Activated CD4-positive, alpha-beta T cell treated with anti-CD3 and anti-CD28 coated beads, Interleukin-10, Interleukin-2, amounts not matched to agents 100 ng/mL and 50 ng/mL, durations not matched to agents 16 hours and 8 hours (primary cell): ENCODE results near the gene ATP11C.
A peak's percentile ranks its signal among the peaks of the same experiment; 100 is the strongest.

Experiments used
- DNase-seq: peaks from one replicate; pipeline ENCODE4 v3.0.0-alpha.2; 2020

ATP11C gene

GRCh38 chrX:139801397-139801813 lies 131.4 kb downstream of the ATP11C start:
- peak; percentile 8 for DNase-seq

DNA sequence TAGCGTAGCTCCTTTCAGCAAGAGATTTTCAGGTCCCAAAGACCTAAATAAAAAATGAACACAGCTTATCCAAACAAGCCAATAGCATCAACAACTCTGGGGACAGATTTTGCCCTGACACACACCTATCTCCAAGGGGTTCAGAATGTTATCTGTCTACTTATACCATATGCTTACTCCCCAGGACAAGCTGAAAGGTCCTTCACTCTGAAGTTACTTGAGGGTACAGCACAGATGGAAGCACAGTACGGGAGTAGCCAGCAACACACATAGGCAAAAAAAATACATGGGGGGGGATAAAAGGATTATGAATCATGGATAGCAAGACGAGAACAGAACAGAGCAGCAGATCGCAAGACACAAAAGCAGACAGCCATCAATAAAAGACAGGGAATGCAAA lies 134.2 kb downstream of the ATP11C start:
- no peak for DNase-seq

DNA sequence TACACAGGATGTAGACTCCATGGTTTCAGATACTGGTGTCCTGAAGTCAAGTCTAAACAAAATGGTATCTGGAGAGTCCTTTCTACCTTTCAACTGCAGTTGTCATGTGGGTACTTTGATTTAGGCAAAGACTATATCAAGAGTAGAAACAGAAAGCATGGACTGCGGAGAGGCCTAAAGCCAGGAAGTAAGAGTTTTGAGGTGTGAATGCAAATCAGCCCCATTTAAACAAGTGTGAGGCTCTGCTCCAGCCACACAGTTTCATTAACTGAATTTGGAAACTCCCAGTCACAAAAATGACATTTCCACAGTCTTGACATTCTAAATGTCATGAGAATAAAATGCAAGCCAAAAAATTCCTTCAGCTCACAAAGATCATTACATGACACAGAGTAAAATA lies 137.7 kb downstream of the ATP11C start:
- DNase-seq, result peak; percentile 42

DNA sequence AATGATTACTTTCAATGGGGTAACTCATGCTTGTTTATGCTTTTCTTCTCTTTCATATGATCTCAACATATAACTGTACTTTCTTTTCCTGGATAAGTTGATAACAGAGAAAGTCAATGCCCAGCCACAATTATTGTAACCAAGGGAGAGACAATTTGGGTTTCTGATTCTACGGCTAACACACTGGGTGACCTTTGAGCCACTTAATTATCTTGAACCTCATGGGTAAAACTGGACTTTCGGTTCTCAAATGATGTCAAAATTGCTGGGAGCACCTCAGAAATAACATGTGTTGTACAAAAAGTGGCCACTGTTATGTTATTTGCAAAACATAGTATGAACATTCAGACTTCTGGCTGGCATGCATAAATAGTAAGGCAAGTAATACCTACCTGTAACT lies 145.3 kb downstream of the ATP11C start:
- no peak for DNase-seq

GRCh38 chrX:139784807-139785206 lies 148.0 kb downstream of the ATP11C start:
- no peak for DNase-seq

DNA sequence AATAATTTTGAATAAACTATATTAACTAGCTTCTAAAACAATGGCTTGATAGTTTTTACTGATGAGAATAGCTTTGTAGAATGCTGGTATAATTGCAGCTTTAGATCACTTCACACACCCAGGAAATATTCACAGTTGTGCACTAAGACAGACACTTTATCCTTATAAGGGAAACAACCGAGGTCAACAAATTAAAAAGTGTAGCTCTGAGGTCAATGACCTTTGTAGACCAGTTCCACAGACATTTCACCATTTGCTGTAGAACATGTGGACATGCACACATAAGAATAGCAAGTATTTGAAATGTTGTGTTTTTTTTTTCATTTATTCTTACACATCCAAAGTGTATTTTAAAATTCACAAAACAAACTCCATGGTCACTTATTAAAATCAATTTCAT lies 148.9 kb downstream of the ATP11C start:
- no peak for DNase-seq

GRCh38 chrX:139783030-139783429 lies 149.8 kb downstream of the ATP11C start:
- no peak for DNase-seq

DNA sequence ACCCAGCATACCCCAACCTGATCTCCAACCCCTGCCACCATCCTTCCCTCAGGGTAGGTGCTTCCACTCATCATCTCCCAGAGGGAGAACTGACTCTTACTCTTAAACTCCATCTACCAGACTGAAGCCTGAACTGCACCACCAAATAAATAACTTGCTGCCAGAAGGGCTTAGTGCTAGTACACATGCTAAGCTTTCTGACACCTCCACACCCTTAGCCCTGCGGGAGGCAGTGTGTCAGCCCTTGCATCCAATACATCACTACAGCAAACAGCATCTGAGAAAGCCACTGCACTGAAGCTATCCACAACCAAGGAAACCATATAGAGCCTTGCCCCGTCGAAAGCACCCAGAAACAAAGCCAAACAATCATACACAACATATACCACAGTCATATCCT lies 156.3 kb downstream of the ATP11C start:
- no peak for DNase-seq

GRCh38 chrX:139770366-139770765 lies 162.5 kb downstream of the ATP11C start:
- DNase-seq, result no peak

DNA sequence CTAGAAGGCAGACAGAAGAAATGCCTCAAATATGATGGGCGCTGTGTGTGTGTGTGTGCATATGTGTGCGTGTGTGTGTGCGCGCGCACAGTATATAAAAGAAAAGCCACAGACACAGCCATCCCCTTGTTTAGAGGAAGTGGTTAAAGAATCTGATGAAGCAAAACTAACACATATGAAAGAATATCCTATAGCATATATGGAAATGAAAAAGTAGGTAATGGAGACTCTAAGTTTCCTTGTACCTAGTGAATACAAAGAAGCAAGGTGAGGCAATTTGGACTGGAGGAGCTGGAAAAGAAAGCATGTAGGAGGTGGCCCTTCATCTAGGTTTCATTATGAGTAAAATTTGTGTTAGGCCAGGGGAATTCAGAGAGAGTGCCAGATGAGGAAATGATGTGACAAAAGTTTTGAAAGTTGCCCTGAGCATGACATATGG lies 166.3 kb downstream of the ATP11C start:
- peak; percentile 35 for DNase-seq

DNA sequence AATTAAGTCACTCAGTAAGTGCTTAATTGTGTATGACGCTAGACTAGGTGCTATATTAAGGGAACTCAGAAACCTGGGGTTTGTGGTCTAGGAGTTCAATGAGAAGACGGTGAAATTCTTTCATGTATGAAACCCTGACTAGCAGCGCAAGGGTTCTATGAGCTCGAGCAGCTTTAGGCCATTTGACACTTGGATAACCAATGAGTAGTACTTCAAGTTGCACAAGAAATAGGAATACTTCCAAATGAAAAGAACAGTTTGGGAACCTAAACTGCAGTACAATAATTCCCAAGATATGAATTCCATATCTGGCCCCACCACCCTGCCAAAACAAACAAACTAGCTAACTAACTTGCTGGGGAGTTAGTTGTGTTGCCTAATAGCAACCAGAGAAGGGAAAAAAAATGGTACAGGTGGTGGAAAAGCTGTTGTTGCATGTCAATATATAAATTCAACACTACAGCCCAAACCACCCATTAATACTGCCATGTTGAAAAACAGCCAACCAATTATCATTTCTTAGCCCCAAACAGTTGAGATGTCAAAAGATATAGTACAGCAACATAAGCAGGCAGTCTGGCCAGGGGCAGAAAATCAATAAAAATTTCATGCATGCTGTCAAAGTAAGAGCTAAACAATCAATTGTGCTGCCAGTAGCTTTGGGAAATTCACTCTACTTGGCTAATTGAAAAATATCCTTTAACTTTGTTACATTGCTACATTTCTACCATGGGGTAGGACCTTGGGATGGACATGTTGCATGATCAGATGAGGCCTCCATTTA lies 170.3 kb downstream of the ATP11C start:
- no peak for DNase-seq

DNA sequence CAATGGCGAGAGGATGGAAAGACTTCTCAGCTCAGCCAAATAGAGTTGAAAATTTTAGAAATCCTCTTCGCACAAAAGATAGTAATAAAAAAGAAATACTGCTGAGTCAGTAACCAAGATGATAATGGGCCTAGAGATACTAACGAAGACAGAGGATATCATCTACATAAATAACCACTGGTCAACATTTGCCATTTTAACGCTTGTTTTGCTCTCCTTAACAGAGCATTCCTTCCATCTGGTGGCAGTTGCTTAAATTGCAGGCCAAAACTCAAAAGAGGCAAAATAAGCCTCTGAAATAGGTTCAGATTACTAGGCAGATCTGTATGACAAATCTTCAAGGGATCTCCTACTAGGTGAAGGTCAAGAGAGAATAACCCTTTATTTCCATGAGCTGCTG lies 173.2 kb downstream of the ATP11C start:
- DNase-seq, result peak; percentile 13

- no peak for DNase-seq
Measured at GRCh38 chrX:139758809-139759208, 174.0 kb downstream of the ATP11C start.

- no peak for DNase-seq
Measured at GRCh38 chrX:139758250-139758649, 174.6 kb downstream of the ATP11C start.

- no peak for DNase-seq
Measured at GRCh38 chrX:139751053-139751452, 181.8 kb downstream of the ATP11C start.

DNA sequence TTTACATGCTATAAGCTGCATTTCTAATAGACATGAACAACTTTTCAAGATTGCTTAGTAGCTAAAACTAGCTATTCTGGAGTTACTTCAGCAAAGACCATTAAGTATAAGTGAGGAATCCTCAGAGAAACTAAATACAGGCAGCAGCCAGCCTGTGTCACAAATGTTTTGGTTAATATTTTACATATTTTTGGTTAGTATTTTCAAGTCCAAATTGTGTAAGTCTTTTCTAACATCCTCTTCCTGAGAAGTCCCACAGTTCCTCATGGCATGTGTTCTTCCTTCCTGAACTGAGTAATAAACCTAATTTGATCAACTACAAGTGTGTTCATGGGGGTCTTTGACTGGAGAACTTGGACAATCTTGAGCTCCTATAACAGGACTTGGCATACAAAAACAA lies 182.5 kb downstream of the ATP11C start:
- no peak for DNase-seq

- DNase-seq, result peak; percentile 73
Measured at GRCh38 chrX:139739138-139739537, 193.7 kb downstream of the ATP11C start.

DNA sequence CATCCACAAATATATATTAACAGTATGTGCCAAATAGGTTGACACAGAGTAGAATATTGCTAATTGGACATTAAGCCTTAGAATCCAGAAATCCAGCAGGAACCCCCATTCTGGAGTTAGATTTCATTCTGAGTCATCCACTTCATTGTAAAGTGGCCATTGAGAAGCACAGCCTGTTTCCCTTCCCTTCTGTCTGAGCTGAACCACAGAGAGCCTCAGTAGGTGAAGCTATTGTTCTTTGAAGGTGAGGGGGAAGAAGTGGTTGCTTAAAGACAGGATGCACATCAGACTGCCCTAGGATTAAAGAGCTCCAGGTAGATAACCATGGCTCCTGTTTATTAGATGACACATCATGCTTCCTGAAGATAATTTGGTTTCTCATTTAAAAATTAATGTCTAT lies 194.3 kb downstream of the ATP11C start:
- no peak for DNase-seq

- no peak for DNase-seq
Measured at GRCh38 chrX:139736151-139736550, 196.7 kb downstream of the ATP11C start.

DNA sequence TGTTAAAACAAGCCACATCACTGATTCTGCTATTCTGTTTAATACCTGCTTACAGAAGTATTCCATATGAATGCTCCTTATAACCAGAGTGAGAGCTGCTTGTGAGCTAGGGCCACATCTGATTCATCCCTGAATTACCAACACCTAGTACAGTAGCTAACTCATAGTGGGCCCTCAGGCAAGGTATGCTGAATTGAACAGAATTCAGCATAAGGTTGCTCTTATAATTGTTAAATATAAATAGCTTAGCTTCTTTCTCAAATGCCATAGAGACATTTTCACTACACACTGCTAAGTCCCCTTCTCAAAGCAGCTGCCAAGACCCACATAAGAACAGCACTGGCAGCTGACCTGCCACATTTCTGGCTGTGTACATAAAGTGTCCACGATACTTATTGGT lies 197.9 kb downstream of the ATP11C start:
- no peak for DNase-seq

DNA sequence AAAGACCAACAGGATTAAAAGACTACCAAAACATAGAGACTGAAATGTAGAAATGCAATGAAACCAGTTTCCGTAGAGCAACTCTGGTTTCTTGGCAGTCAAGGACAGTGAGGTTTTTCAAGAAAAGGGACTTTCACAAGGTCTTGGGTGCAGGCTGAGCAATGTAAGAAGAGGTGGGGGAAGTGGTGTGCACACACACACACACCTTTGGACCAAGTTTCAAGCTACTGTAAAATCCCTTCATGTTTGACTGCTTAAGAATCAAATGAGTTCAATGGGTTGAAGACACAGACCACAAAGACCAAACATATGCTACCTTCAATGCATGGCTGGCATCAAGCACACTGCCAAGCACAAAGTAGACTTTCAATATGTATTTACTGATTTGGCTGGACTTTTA lies 207.1 kb downstream of the ATP11C start:
- peak; percentile 7 for DNase-seq

- DNase-seq, result no peak
Measured at GRCh38 chrX:139724626-139725025, 208.2 kb downstream of the ATP11C start.

DNA sequence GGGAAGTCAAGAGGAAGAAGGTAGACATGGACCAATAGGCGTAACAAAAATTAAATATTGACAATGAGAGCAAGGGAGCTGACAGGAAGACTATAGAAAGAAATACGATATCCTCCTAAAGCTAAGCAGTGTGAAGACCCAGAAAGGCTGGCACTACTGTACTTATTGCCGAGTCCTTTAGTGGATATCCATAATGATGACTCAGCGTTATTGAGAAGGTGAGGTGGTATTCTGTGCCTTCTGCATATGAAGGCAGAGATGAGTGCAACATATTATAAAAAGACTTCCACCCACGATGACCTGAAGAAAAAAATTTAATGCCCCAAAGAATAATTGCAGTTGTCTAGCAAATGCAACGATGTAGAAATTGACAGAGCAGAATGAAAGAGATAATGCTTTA lies 211.9 kb downstream of the ATP11C start:
- DNase-seq, result no peak

DNA sequence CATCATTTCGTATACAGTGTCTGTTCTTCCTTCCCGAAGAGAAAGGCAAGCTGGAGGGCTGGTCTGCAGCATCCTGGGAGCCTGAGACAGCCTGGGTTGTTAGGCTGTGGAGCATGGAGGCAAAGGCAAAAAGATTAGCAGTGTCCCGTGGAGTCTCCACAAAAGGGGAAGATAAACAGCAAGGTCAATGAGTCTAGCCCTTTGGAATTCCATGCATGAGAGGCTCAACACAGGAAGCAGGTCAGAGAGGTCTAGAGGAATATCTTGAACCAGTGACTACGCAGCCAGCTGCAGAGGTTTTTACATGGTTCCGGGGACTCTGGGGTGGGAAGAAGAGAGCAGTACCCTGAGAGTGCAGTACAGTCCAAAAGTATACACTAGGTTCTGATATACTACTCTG lies 212.7 kb downstream of the ATP11C start:
- DNase-seq, result no peak

- DNase-seq, result no peak
Measured at GRCh38 chrX:139708067-139708466, 224.8 kb downstream of the ATP11C start, which contains the start of gene MCF2. Gene MCF2 (minus strand): TSS chrX:139708167. CDS start chrX:139651744, 56,423 bp downstream.
